Activated naive CD8-positive, alpha-beta T cell (primary cell): Measurements from ENCODE around the gene PTPRT.

Source experiments
- H3K27ac Mint-ChIP-seq: one replicate; pipeline ENCODE4 v1.8.0; 2021; ENCODE audit warnings: mixed read lengths
- H3K27me3 Mint-ChIP-seq: one replicate; pipeline ENCODE4 v1.8.0; 2021; ENCODE audit warnings: mixed read lengths
- H3K36me3 Mint-ChIP-seq: one replicate; pipeline ENCODE4 v1.8.0; 2021; ENCODE audit warnings: mixed read lengths
- H3K4me1 Mint-ChIP-seq: one replicate; pipeline ENCODE4 v1.8.0; 2021; ENCODE audit warnings: low read depth, mixed read lengths
- H3K4me3 Mint-ChIP-seq: one replicate; pipeline ENCODE4 v1.8.0; 2021; ENCODE audit warnings: mild to moderate bottlenecking, mixed read lengths
- H3K9me3 Mint-ChIP-seq: one replicate; pipeline ENCODE4 v1.8.0; 2021; ENCODE audit warnings: low read depth, mixed read lengths

Gene PTPRT

GRCh38 chr20:42496595-42496994, 693.1 kb downstream of the PTPRT start:
- no peak overlapping the region for H3K4me3 Mint-ChIP-seq
- H3K27ac Mint-ChIP-seq: no peak overlapping the region
- no peaks in the 10 kb centered on the region for H3K27me3 Mint-ChIP-seq
- H3K9me3 Mint-ChIP-seq: no peaks in the 10 kb centered on the region
- no peaks in the 10 kb centered on the region for H3K36me3 Mint-ChIP-seq
- H3K4me1 Mint-ChIP-seq: no peaks in the 10 kb centered on the region

GRCh38 chr20:42494290-42494689, 695.4 kb downstream of the PTPRT start:
- H3K9me3 Mint-ChIP-seq: no peaks in the 10 kb centered on the region
- H3K36me3 Mint-ChIP-seq: no peaks in the 10 kb centered on the region
- no peaks in the 10 kb centered on the region for H3K27me3 Mint-ChIP-seq
- no peaks in the 10 kb centered on the region for H3K4me1 Mint-ChIP-seq
- no peak overlapping the region for H3K27ac Mint-ChIP-seq
- no peak overlapping the region for H3K4me3 Mint-ChIP-seq

DNA sequence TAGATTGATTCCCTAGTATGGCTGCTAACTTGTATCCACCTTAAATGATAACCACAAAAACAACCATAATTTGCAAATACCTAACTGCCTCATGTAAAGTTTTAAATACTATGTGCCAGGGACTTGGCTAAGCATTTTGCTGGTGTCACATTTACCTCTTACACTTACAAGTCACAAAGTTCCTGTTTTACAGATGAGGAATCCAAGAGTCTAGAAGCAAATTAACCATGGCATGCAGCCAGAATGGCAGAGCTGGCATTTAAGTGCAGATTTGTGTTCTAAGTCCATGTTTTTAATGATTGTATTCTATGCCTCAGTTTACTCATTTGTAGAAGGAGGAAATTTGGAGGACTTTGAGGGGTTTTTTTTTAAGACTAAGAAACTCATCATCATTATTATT, 696.7 kb downstream of the PTPRT start:
- H3K27ac Mint-ChIP-seq: no peak overlapping the region
- H3K4me3 Mint-ChIP-seq: no peak overlapping the region
- H3K36me3 Mint-ChIP-seq: no peaks in the 10 kb centered on the region
- H3K9me3 Mint-ChIP-seq: no peaks in the 10 kb centered on the region
- H3K4me1 Mint-ChIP-seq: no peaks in the 10 kb centered on the region
- H3K27me3 Mint-ChIP-seq: no peaks in the 10 kb centered on the region

DNA sequence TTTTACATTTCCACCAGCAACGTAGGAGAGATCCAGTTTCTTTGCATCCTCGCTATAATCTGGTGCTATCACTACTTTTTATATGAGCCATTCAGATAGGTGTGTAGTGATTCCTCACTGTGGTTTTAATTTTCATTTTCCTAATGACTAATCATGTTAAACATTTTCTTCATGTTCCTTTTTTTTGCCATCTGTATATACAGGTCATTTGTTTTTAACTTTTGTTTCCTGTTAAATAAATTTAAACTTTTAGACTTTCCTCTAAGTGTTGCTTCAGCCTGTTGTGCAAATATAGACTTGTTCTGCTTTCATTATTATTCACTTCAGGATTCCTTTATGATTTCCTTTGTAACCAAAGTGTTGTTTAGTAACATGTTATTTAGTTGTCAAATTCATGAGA, 697.4 kb downstream of the PTPRT start:
- no peaks in the 10 kb centered on the region for H3K9me3 Mint-ChIP-seq
- no peaks in the 10 kb centered on the region for H3K4me1 Mint-ChIP-seq
- H3K36me3 Mint-ChIP-seq: no peaks in the 10 kb centered on the region
- H3K4me3 Mint-ChIP-seq: no peak overlapping the region
- no peak overlapping the region for H3K27ac Mint-ChIP-seq
- H3K27me3 Mint-ChIP-seq: peaks cover 4% of the 10 kb centered on the region

GRCh38 chr20:42485556-42485955, 704.1 kb downstream of the PTPRT start:
- H3K36me3 Mint-ChIP-seq: no peaks in the 10 kb centered on the region
- H3K27me3 Mint-ChIP-seq: peaks cover 4% of the 10 kb centered on the region
- H3K4me3 Mint-ChIP-seq: no peak overlapping the region
- H3K4me1 Mint-ChIP-seq: no peaks in the 10 kb centered on the region
- no peak overlapping the region for H3K27ac Mint-ChIP-seq
- H3K9me3 Mint-ChIP-seq: peaks cover 7% of the 10 kb centered on the region

GRCh38 chr20:42484790-42485375, 704.8 kb downstream of the PTPRT start:
- Mint-ChIP-seq H3K9me3 (peaks cover 7% of the 10 kb centered on the region), H3K27ac (no peak overlapping the region), H3K4me3 (no peak overlapping the region), H3K4me1 (no peaks in the 10 kb centered on the region), H3K36me3 (no peaks in the 10 kb centered on the region), H3K27me3 (peaks cover 4% of the 10 kb centered on the region)

DNA sequence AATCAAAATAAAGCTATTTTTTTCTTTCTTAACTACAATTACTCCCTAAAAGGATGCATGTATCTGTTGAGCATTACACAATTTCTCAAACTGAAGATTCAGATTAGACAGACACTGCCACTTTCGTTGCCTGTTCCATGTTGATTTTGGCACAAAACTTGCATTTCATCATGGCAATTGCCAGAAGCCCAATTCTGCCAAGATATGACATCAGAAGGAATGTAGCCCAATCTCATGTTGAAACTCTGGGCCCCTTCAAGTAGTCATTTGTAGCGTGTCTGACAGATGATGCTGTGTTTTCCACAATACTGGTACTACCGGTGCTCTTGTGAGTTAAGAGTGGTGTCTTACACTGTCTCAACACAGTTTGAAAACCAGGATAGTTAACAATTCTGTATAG, 705.4 kb downstream of the PTPRT start:
- Mint-ChIP-seq H3K27ac (no peak overlapping the region), H3K27me3 (peaks cover 4% of the 10 kb centered on the region), H3K36me3 (no peaks in the 10 kb centered on the region), H3K4me1 (no peaks in the 10 kb centered on the region), H3K9me3 (peaks cover 7% of the 10 kb centered on the region), H3K4me3 (no peak overlapping the region)

DNA sequence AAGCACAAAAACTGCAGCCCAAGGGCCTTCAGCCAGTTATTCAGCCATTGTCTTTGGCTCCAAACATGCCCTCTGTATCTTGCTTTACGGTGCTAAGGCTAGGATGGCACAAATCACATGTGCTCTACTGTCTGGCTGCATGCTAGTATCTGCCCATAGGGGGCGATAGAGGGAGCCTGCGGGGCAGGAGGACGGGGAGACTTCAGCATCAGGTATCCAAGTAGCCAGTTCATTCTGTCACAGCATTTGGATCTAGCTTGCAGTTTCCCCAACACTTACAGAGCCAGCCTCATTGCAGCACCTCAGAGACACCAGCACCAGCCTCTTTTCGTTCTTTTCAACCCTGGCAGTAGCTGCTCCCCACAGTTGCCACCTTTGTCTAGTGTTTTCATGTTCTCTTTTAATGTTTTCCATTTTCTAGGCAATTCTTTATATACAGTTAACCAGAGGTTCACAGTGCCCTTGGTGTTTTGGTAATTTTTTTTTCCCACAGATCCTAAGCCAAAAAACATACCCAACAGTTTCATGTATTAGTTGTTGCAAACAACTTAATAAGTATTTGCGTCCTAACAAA, 705.9 kb downstream of the PTPRT start:
- H3K4me3 Mint-ChIP-seq: no peak overlapping the region
- no peak overlapping the region for H3K27ac Mint-ChIP-seq
- H3K9me3 Mint-ChIP-seq: peaks cover 7% of the 10 kb centered on the region
- H3K36me3 Mint-ChIP-seq: no peaks in the 10 kb centered on the region
- no peaks in the 10 kb centered on the region for H3K4me1 Mint-ChIP-seq
- H3K27me3 Mint-ChIP-seq: peaks cover 4% of the 10 kb centered on the region

- Mint-ChIP-seq H3K27ac (no peak overlapping the region), H3K4me3 (no peak overlapping the region), H3K4me1 (no peaks in the 10 kb centered on the region), H3K36me3 (no peaks in the 10 kb centered on the region), H3K9me3 (peaks cover 7% of the 10 kb centered on the region), H3K27me3 (peaks cover 3% of the 10 kb centered on the region)
These were observed 706.9 kb downstream of the PTPRT start for GRCh38 chr20:42482808-42483207.

DNA sequence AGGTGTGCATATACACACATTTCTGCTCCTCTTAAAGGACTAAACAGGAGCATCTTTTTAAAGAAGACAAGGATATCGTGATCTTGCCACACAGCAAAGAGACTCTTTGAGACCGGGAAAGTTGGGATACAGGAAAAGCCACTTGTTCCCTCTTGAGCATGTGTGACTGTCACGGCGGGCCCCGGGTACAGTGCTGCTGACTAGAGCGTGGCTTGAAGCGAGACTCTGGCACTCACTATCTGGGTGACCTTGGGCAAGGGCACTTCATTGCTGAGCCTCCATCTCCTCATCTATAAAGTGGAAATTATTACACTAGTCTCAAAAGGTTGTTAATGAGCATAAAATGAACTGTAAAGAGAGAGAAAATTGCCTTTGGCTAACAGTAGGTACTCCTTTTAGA, 713.9 kb downstream of the PTPRT start:
- Mint-ChIP-seq H3K36me3 (no peaks in the 10 kb centered on the region), H3K27me3 (peaks cover 3% of the 10 kb centered on the region), H3K9me3 (peaks cover 3% of the 10 kb centered on the region), H3K27ac (no peak overlapping the region), H3K4me1 (no peaks in the 10 kb centered on the region), H3K4me3 (no peak overlapping the region)

DNA sequence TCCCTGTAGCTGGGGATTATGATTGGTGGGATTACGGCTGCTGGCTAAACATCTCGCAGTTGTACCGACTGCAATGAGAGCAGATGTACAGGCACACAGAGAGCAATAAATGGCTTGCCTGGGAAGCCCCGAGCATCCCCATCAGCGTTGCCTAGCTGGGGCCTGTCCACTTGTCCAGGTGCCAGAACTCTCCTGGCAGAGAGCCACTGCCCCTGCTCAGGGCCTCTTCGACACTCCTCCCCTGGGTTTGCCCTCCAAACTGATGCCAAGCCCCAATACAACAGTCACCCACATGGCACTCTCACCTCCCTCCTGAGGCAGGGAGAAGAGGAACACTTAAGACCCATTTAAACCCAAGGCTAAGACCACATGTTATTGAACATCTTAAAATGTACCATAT, 715.1 kb downstream of the PTPRT start:
- Mint-ChIP-seq H3K4me1 (no peaks in the 10 kb centered on the region), H3K27me3 (peaks cover 3% of the 10 kb centered on the region), H3K27ac (no peak overlapping the region), H3K4me3 (no peak overlapping the region), H3K9me3 (peaks cover 3% of the 10 kb centered on the region), H3K36me3 (no peaks in the 10 kb centered on the region)

- Mint-ChIP-seq H3K36me3 (no peaks in the 10 kb centered on the region), H3K27me3 (peaks cover 3% of the 10 kb centered on the region), H3K9me3 (peaks cover 3% of the 10 kb centered on the region), H3K27ac (no peak overlapping the region), H3K4me1 (no peaks in the 10 kb centered on the region), H3K4me3 (no peak overlapping the region)
These were observed 717.5 kb downstream of the PTPRT start for GRCh38 chr20:42472198-42472597.

DNA sequence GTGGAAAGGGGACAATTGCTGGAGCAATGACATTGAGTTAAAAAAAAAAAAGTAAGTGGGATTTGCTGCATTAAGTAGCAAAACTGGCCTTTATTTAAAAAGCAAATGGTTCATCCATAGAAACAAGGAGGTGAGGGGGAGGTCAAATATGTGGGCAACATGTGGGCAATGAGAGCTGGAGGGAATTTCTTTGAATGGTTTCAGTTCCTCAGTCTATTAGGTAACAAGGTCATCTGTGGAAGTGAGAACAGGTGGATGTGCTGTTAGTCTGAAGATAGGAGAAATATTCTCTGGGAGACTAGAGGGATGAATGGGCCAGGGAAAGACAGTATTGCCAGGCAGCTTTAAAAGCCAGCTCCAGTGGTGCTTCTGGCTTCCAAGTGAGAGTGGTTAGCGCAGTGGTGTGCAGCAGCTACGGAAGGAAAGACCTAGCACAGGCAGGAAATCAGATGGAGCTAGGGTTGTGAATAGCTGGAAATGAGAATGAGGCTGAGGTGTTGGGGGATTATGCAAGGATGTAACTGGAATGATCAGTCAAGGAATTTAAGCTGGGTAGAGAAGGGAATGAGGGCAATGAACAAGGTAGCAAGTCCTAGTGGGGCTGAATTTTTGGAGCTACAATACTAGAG, 727.6 kb downstream of the PTPRT start:
- Mint-ChIP-seq H3K4me1 (no peaks in the 10 kb centered on the region), H3K27ac (no peak overlapping the region), H3K9me3 (peaks cover 4% of the 10 kb centered on the region), H3K27me3 (peaks cover 1% of the 10 kb centered on the region), H3K36me3 (no peaks in the 10 kb centered on the region), H3K4me3 (no peak overlapping the region)

- H3K27ac Mint-ChIP-seq: no peak overlapping the region
- H3K9me3 Mint-ChIP-seq: no peaks in the 10 kb centered on the region
- H3K4me1 Mint-ChIP-seq: no peaks in the 10 kb centered on the region
- no peaks in the 10 kb centered on the region for H3K36me3 Mint-ChIP-seq
- H3K4me3 Mint-ChIP-seq: no peak overlapping the region
- H3K27me3 Mint-ChIP-seq: peaks cover 1% of the 10 kb centered on the region
These were observed 728.4 kb downstream of the PTPRT start for GRCh38 chr20:42461291-42461690.

DNA sequence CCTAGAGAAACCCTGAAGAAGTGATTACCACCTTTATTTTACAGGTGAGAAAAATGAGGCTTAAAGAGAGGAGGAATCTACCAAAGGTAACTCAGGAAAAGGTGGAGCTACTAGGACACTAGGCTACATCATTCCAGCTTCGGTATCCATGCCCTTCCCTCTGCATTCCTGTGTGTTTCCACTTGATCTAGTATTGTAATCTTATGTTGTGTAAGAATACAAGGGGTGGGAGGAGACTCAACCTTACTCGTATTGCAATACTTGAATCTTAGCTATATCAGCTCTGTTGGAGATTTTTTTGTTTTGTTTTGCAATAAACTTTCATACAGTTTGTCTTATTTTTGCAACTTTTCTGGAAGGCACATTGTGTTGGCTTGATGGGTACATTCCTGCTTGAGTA, 742.4 kb downstream of the PTPRT start:
- peaks cover 9% of the 10 kb centered on the region for H3K9me3 Mint-ChIP-seq
- H3K4me3 Mint-ChIP-seq: no peak overlapping the region
- H3K36me3 Mint-ChIP-seq: no peaks in the 10 kb centered on the region
- no peak overlapping the region for H3K27ac Mint-ChIP-seq
- H3K27me3 Mint-ChIP-seq: peaks cover 2% of the 10 kb centered on the region
- no peaks in the 10 kb centered on the region for H3K4me1 Mint-ChIP-seq

DNA sequence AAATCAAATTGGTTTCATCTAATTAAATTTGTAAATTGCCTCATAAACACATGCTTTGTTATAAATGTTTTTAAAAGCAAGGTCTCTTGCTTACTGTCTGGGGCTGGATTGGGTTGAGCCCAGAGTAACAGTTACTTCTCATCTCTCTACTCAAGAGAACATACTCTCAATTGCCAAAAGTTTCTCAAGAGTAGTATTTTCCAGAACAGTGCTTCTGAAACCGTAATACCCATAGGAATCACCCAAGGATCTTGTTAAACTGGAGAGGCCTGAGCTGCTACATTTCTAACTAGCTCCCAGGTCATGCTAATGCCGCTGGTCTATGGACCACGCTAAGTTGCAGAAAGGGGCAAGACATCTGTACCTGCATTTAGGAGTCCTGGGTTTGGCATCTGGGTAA, 744.9 kb downstream of the PTPRT start:
- Mint-ChIP-seq H3K4me1 (no peaks in the 10 kb centered on the region), H3K27me3 (peaks cover 2% of the 10 kb centered on the region), H3K36me3 (no peaks in the 10 kb centered on the region), H3K9me3 (no peaks in the 10 kb centered on the region), H3K4me3 (no peak overlapping the region), H3K27ac (no peak overlapping the region)
